K562 (cell line): Measurements from ENCODE around the gene SLC25A1.

Experiments
- ARNT ChIP-seq, 2 experiments: fragments of 450-650 bp; IDR thresholded peaks; 2 replicates each; pipeline ENCODE4 v1.6.1; 2016; ENCODE audit warnings: mild to moderate bottlenecking in 1 of 2
- ATF3 ChIP-seq, 2 experiments: fragments of 450-650 bp in 1 of 2; sonication (generic) in 1 of 2; formaldehyde crosslinking in 1 of 2; IDR thresholded peaks in 1 of 2; conservative IDR thresholded peaks in 1 of 2; 2 replicates each; pipeline versions ENCODE4 v1.6.1 to v1.8.1; 2016 to 2023; ENCODE audit warnings: mild to moderate bottlenecking in 2 of 2, moderate library complexity in 2 of 2, inconsistent platforms in 1 of 2, missing genetic modification reagents in 1 of 2
- E2F1 ChIP-seq: sonication (generic); formaldehyde crosslinking; IDR thresholded peaks from 2 replicates; pipeline ENCODE4 v1.8.1; 2023; ENCODE audit warnings: mild to moderate bottlenecking, missing genetic modification reagents, moderate library complexity
- MEF2A ChIP-seq: IDR thresholded peaks from 2 replicates; pipeline ENCODE4 v1.6.1; 2011; ENCODE audit warnings: low read depth, mild to moderate bottlenecking, low read length, moderate library complexity; ENCODE audit not compliant: control insufficient read depth
- PRPF4 ChIP-seq: fragments of 200-400 bp; formaldehyde crosslinking; IDR thresholded peaks from one replicate; pipeline ENCODE4 v1.6.1; 2017; ENCODE audit warnings: low read length, low read depth, mild to moderate bottlenecking; ENCODE audit not compliant: insufficient read depth, poor library complexity, severe bottlenecking
- RAD21 ChIP-seq, 2 experiments: fragments of 250-450 bp in 1 of 2; fragments of 450-650 bp in 1 of 2; sonication (Bioruptor Pico) in 1 of 2; formaldehyde crosslinking in 1 of 2; IDR thresholded peaks in 1 of 2; conservative IDR thresholded peaks in 1 of 2; 2 replicates each; pipeline versions ENCODE4 v1.4.0 to v1.8.0; 2020 to 2022; ENCODE audit warnings: mild to moderate bottlenecking in 2 of 2, moderate library complexity in 1 of 2
- ZBTB49 ChIP-seq: sonication (generic); formaldehyde crosslinking; IDR thresholded peaks from 2 replicates; pipeline ENCODE4 v1.8.0; 2022; ENCODE audit warnings: missing genetic modification reagents, mild to moderate bottlenecking, borderline replicate concordance
- ZBTB8A ChIP-seq: fragments of 450-650 bp; IDR thresholded peaks from 2 replicates; pipeline ENCODE4 v1.6.1; 2018; ENCODE audit warnings: mild to moderate bottlenecking, moderate library complexity; ENCODE audit not compliant: partially characterized antibody
- ZNF324 ChIP-seq: fragments of 250-450 bp; sonication (Bioruptor Pico); IDR thresholded peaks from 2 replicates; pipeline ENCODE4 v1.4.0; 2020; ENCODE audit warnings: mild to moderate bottlenecking
- ZNF77 ChIP-seq: fragments of 250-450 bp; sonication (Bioruptor Pico); IDR thresholded peaks from 2 replicates; pipeline ENCODE4 v1.5.0; 2020
- TF ChIP-seq, protein P1 (sequence below): fragments of 150-350 bp; conservative IDR thresholded peaks from 2 replicates; pipeline ENCODE4 v1.6.1; 2014; ENCODE audit warnings: low read length
- TF ChIP-seq, protein P2 (sequence below): sonication (generic); formaldehyde crosslinking; IDR thresholded peaks from 2 replicates; pipeline ENCODE4 v1.8.1; 2023; ENCODE audit warnings: missing genetic modification reagents, mild to moderate bottlenecking, borderline replicate concordance
- TF ChIP-seq, protein P3 (sequence below), 3 experiments: IDR thresholded peaks in 2 of 3; conservative IDR thresholded peaks in 1 of 3; 2 replicates each; pipeline ENCODE4 v1.5.1; 2011 to 2012; ENCODE audit warnings: low read length in 3 of 3, mild to moderate bottlenecking in 3 of 3, control low read depth in 2 of 3, improper control_type of control experiment in 1 of 3, inconsistent platforms in 1 of 3, low read depth in 1 of 3, mixed read lengths in 1 of 3, moderate library complexity in 1 of 3; ENCODE audit not compliant: insufficient read depth in 2 of 3

GRCh38 chr22:19175602-19176174 is 2.8 kb downstream of the SLC25A1 start:
- TF ChIP-seq, protein P1, sequence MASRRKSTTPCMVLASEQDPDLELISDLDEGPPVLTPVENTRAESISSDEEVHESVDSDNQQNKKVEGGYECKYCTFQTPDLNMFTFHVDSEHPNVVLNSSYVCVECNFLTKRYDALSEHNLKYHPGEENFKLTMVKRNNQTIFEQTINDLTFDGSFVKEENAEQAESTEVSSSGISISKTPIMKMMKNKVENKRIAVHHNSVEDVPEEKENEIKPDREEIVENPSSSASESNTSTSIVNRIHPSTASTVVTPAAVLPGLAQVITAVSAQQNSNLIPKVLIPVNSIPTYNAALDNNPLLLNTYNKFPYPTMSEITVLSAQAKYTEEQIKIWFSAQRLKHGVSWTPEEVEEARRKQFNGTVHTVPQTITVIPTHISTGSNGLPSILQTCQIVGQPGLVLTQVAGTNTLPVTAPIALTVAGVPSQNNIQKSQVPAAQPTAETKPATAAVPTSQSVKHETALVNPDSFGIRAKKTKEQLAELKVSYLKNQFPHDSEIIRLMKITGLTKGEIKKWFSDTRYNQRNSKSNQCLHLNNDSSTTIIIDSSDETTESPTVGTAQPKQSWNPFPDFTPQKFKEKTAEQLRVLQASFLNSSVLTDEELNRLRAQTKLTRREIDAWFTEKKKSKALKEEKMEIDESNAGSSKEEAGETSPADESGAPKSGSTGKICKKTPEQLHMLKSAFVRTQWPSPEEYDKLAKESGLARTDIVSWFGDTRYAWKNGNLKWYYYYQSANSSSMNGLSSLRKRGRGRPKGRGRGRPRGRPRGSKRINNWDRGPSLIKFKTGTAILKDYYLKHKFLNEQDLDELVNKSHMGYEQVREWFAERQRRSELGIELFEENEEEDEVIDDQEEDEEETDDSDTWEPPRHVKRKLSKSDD: no peak
- no peak for TF ChIP-seq ZNF77 (CRISPR knock-in tag)
- no peak for TF ChIP-seq MEF2A
- TF ChIP-seq, protein P2, sequence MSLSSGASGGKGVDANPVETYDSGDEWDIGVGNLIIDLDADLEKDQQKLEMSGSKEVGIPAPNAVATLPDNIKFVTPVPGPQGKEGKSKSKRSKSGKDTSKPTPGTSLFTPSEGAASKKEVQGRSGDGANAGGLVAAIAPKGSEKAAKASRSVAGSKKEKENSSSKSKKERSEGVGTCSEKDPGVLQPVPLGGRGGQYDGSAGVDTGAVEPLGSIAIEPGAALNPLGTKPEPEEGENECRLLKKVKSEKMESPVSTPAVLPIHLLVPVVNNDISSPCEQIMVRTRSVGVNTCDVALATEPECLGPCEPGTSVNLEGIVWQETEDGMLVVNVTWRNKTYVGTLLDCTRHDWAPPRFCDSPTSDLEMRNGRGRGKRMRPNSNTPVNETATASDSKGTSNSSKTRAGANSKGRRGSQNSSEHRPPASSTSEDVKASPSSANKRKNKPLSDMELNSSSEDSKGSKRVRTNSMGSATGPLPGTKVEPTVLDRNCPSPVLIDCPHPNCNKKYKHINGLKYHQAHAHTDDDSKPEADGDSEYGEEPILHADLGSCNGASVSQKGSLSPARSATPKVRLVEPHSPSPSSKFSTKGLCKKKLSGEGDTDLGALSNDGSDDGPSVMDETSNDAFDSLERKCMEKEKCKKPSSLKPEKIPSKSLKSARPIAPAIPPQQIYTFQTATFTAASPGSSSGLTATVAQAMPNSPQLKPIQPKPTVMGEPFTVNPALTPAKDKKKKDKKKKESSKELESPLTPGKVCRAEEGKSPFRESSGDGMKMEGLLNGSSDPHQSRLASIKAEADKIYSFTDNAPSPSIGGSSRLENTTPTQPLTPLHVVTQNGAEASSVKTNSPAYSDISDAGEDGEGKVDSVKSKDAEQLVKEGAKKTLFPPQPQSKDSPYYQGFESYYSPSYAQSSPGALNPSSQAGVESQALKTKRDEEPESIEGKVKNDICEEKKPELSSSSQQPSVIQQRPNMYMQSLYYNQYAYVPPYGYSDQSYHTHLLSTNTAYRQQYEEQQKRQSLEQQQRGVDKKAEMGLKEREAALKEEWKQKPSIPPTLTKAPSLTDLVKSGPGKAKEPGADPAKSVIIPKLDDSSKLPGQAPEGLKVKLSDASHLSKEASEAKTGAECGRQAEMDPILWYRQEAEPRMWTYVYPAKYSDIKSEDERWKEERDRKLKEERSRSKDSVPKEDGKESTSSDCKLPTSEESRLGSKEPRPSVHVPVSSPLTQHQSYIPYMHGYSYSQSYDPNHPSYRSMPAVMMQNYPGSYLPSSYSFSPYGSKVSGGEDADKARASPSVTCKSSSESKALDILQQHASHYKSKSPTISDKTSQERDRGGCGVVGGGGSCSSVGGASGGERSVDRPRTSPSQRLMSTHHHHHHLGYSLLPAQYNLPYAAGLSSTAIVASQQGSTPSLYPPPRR (CRISPR knock-in tag): no peak
- TF ChIP-seq E2F1 (CRISPR knock-in tag): no peak
- TF ChIP-seq PRPF4: no peak
- no peak for TF ChIP-seq ZNF324
- no peak for TF ChIP-seq ZBTB8A
- TF ChIP-seq ZBTB49 (CRISPR knock-in tag): no peak
- TF ChIP-seq RAD21 (CRISPR knock-in tag; conservative IDR thresholded peaks at IDR 0.05 in 1 of 2, IDR thresholded peaks at IDR 0.05 in 1 of 2): 0 out of 4 replicates have a peak, but pooled peaks of 1 of the 2 experiments have one; percentile 16
- TF ChIP-seq ATF3 (IDR thresholded peaks at IDR 0.05): no peak
- TF ChIP-seq ATF3 (CRISPR knock-in tag; conservative IDR thresholded peaks at IDR 0.05): no peak
- TF ChIP-seq ARNT (IDR thresholded peaks at IDR 0.05): no peak
- TF ChIP-seq, protein P3, sequence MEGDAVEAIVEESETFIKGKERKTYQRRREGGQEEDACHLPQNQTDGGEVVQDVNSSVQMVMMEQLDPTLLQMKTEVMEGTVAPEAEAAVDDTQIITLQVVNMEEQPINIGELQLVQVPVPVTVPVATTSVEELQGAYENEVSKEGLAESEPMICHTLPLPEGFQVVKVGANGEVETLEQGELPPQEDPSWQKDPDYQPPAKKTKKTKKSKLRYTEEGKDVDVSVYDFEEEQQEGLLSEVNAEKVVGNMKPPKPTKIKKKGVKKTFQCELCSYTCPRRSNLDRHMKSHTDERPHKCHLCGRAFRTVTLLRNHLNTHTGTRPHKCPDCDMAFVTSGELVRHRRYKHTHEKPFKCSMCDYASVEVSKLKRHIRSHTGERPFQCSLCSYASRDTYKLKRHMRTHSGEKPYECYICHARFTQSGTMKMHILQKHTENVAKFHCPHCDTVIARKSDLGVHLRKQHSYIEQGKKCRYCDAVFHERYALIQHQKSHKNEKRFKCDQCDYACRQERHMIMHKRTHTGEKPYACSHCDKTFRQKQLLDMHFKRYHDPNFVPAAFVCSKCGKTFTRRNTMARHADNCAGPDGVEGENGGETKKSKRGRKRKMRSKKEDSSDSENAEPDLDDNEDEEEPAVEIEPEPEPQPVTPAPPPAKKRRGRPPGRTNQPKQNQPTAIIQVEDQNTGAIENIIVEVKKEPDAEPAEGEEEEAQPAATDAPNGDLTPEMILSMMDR (IDR thresholded peaks at IDR 0.05 in 2 of 3, conservative IDR thresholded peaks at IDR 0.05 in 1 of 3; ENCODE audit: insufficient read depth in 2 of 3, low read depth in 1 of 3, low read length in 3 of 3): peak; percentile 8 to 27 (median 25); a peak in 2 of 6 replicates
